LHCN-M2 (cell line): ENCODE measurements around the gene RANBP1. TPM values are rescaled to one million over a fixed set of nuclear protein-coding genes. Genes with fewer than 3 reads are reported as not detected.

Experiments
- DNase-seq: peaks from one replicate; pipeline ENCODE4 v3.0.0-alpha.2; 2012; ENCODE audit warnings: low read depth
- total RNA-seq: library from RNA; depleted of rRNA; stranded (reverse); fragments of >200 nt; gene quantifications from 2 replicates; pipeline ENCODE4 v1.2.3, GENCODE V29; 2014

Gene RANBP1
- total RNA-seq, 1 experiment from 2014 or later: 851 TPM

GRCh38 chr22:20123366-20124082 lies 7.6 kb downstream of the RANBP1 start:
- no peak for DNase-seq

- DNase-seq: no peak
These were observed 8.3 kb downstream of the RANBP1 start for GRCh38 chr22:20124083-20124787.

GRCh38 chr22:20125201-20126174 lies 9.6 kb downstream of the RANBP1 start:
- no peak for DNase-seq

GRCh38 chr22:20126284-20127029 lies 10.6 kb downstream of the RANBP1 start:
- no peak for DNase-seq

GRCh38 chr22:20127318-20127868 lies 11.5 kb downstream of the RANBP1 start:
- no peak for DNase-seq

- DNase-seq: no peak
These were observed 12.1 kb downstream of the RANBP1 start for GRCh38 chr22:20127869-20128618.

GRCh38 chr22:20128619-20128901 lies 12.7 kb downstream of the RANBP1 start:
- DNase-seq: no peak

GRCh38 chr22:20128902-20129746 lies 13.2 kb downstream of the RANBP1 start:
- peak; percentile 31 for DNase-seq

GRCh38 chr22:20129747-20130014 lies 13.8 kb downstream of the RANBP1 start:
- no peak for DNase-seq

GRCh38 chr22:20130319-20130718 lies 14.4 kb downstream of the RANBP1 start:
- no peak for DNase-seq

GRCh38 chr22:20130731-20131596 lies 15.1 kb downstream of the RANBP1 start:
- peak; percentile 48 for DNase-seq

GRCh38 chr22:20131597-20131858 lies 15.6 kb downstream of the RANBP1 start, which contains the start of gene ZDHHC8:
ZDHHC8 (plus strand) TSS chr22:20131804; CDS start chr22:20131948, 144 bp downstream.
- DNase-seq: no peak

GRCh38 chr22:20131859-20132685 lies 16.2 kb downstream of the RANBP1 start:
- peak; percentile 26 for DNase-seq

GRCh38 chr22:20132686-20133246 lies 16.9 kb downstream of the RANBP1 start:
- DNase-seq: no peak

- DNase-seq: no peak
These were observed 18.1 kb downstream of the RANBP1 start for GRCh38 chr22:20133930-20134549.

GRCh38 chr22:20135265-20135664 lies 19.4 kb downstream of the RANBP1 start:
- DNase-seq: no peak
